HepG2 (cell line): ENCODE results near the gene PCYT2. TPM values are rescaled to one million over a fixed set of nuclear protein-coding genes. Genes with fewer than 3 reads are reported as not detected.

Source experiments
- ATAC-seq: fragments of 200-7000 bp; cut with Tn5 transposase; 3 replicates; pipeline ENCODE4 v1.9.1; 2020; ENCODE audit warnings: mild to moderate bottlenecking, moderate library complexity
- BruUV-seq: library from RNA; stranded (reverse); fragments of 400-500 nt; replicated peaks from 2 replicates; lab custom pipeline; 2021; lab: Mats Ljungman, UMichigan
- CTCF ChIA-PET: fragments of 300-600 bp; formaldehyde crosslinking; extraction: SDS; loops from one replicate; lab custom pipeline; 2021; ENCODE audit warnings: low total read pairs, inconsistent platforms, low intra/inter-chr PET ratio; lab: Yijun Ruan, JAX
- POLR2A ChIA-PET: fragments of 350-600 bp; sonication (Branson Sonifier 250); formaldehyde crosslinking; loops from one replicate; lab custom pipeline; 2020; ENCODE audit warnings: antibody characterized with exemption, inconsistent platforms; lab: Yijun Ruan, JAX
- DNase-seq: peaks from one replicate; pipeline ENCODE4 v3.0.0-alpha.2; 2015; ENCODE audit warnings: low spot score
- FAIRE-seq: peaks from 3 replicates; lab custom pipeline; 2011; peaks lifted over from hg19 to GRCh38; lab: Jason Lieb, UNC
- H2AFZ ChIP-seq: one replicate; pipeline ENCODE4 v1.6.1; 2011; ENCODE audit warnings: low read length, inconsistent platforms
- H3K27ac ChIP-seq: fragments of 300-600 bp; 3 replicates; pipeline ENCODE4 v1.8.0; 2011; ENCODE audit warnings: mixed run types, mild to moderate bottlenecking, mixed read lengths, low read length, inconsistent platforms; ENCODE audit not compliant: insufficient read depth; ENCODE audit errors: extremely low read length
- H3K27me3 ChIP-seq, 2 experiments: fragments of 200-600 bp in 1 of 2; 2 replicates in 1 of 2; 3 replicates in 1 of 2; pipeline versions ENCODE4 v1.6.0 to v1.8.0; 2011; ENCODE audit warnings: low read length in 2 of 2, mild to moderate bottlenecking in 2 of 2, moderate library complexity in 2 of 2, inconsistent platforms in 1 of 2; ENCODE audit not compliant: insufficient read depth in 2 of 2, control insufficient read depth in 1 of 2
- H3K36me3 ChIP-seq, 2 experiments: fragments of 200-600 bp in 1 of 2; replicated peaks in 1 of 2; 2 replicates in 1 of 2; 3 replicates in 1 of 2; pipeline versions ENCODE4 v1.5.1 to v1.8.0; 2011; ENCODE audit warnings: low read length in 2 of 2, inconsistent platforms in 1 of 2; ENCODE audit not compliant: insufficient read depth in 2 of 2, control insufficient read depth in 1 of 2
- H3K4me1 ChIP-seq: 2 replicates; pipeline ENCODE4 v1.5.1; 2012; ENCODE audit warnings: low read length, inconsistent platforms; ENCODE audit not compliant: insufficient read depth
- H3K4me2 ChIP-seq: 2 replicates; pipeline ENCODE4 v1.6.0; 2011; ENCODE audit warnings: low read depth, low read length, inconsistent platforms
- H3K4me3 ChIP-seq, 3 experiments: fragments of 200-600 bp in 1 of 3; sonication (generic), shearing (Covaris generic) in 1 of 3; replicated peaks in 1 of 3; 2 replicates each; pipeline ENCODE4 v1.5.1; 2011 to 2016; ENCODE audit warnings: low read length in 3 of 3, inconsistent platforms in 2 of 3, low read depth in 2 of 3, mild to moderate bottlenecking in 2 of 3, control low read depth in 1 of 3, mixed read lengths in 1 of 3; ENCODE audit not compliant: insufficient read depth in 1 of 3
- H3K79me2 ChIP-seq: one replicate; pipeline ENCODE4 v1.6.1; 2011; ENCODE audit warnings: low read length, inconsistent platforms; ENCODE audit not compliant: insufficient read depth
- H3K9ac ChIP-seq: 2 replicates; pipeline ENCODE4 v1.6.0; 2011; ENCODE audit warnings: mild to moderate bottlenecking, low read depth, low read length, inconsistent platforms; ENCODE audit not compliant: insufficient read depth
- H3K9me3 ChIP-seq: 2 replicates; pipeline ENCODE4 v1.5.1; 2012; ENCODE audit warnings: mild to moderate bottlenecking, low read length
- H4K20me1 ChIP-seq: 2 replicates; pipeline ENCODE4 v1.6.0; 2011; ENCODE audit warnings: inconsistent platforms, mild to moderate bottlenecking, low read length, moderate library complexity; ENCODE audit not compliant: insufficient read depth
- BCL6 ChIP-seq: IDR thresholded peaks from 2 replicates; pipeline ENCODE4 v1.6.1; 2016; ENCODE audit warnings: missing genetic modification reagents, missing compliant biosample characterization
- HNRNPL ChIP-seq: fragments of 200-400 bp; formaldehyde crosslinking; IDR thresholded peaks from 2 replicates; pipeline ENCODE4 v1.6.1; 2017; ENCODE audit warnings: mild to moderate bottlenecking, low read depth, low read length
- MED8 ChIP-seq: sonication (generic); formaldehyde crosslinking; IDR thresholded peaks from 2 replicates; pipeline ENCODE4 v1.8.1; 2023; ENCODE audit warnings: mild to moderate bottlenecking, missing genetic modification reagents; ENCODE audit not compliant: insufficient replicate concordance
- MIER2 ChIP-seq: IDR thresholded peaks from 2 replicates; pipeline ENCODE4 v1.6.1; 2016; ENCODE audit warnings: missing biosample characterization, missing genetic modification reagents
- NFIB ChIP-seq: sonication (generic); formaldehyde crosslinking; IDR thresholded peaks from 2 replicates; pipeline ENCODE4 v1.9.0; 2021; ENCODE audit warnings: missing genetic modification reagents, mild to moderate bottlenecking, borderline replicate concordance
- RXRB ChIP-seq: IDR thresholded peaks from 2 replicates; pipeline ENCODE4 v1.6.1; 2016; ENCODE audit warnings: borderline replicate concordance, missing genetic modification reagents, missing compliant biosample characterization
- TMF1 ChIP-seq: sonication (generic); formaldehyde crosslinking; IDR thresholded peaks from 2 replicates; pipeline ENCODE4 v1.8.1; 2022; ENCODE audit warnings: low read depth, missing genetic modification reagents
- ZNF878 ChIP-seq: sonication (generic); formaldehyde crosslinking; IDR thresholded peaks from 2 replicates; pipeline ENCODE4 v1.8.1; 2023; ENCODE audit warnings: mild to moderate bottlenecking, missing genetic modification reagents, moderate library complexity
- WGBS: methylation state at CpG from one replicate; pipeline ENCODE4 v1.1.6; 2017; ENCODE audit warnings: low lambda C conversion rate; 5-methylcytosine and 5-hydroxymethylcytosine counted together
- in situ Hi-C: cut with HindIII; loops from 2 replicates; pipeline ENCODE4 v1.10.0; 2017; ENCODE audit warnings: low pct_unique_long_range_greater_than_20kb; ENCODE audit not compliant: extremely low pct_ligation_motif_present
- intact Hi-C: fragments of 100-400 bp; cut with micrococcal nuclease; formaldehyde crosslinking; loops from one replicate; pipeline ENCODE4 v1.10.0; 2022; ENCODE audit not compliant: unreplicated experiment
- polyA plus RNA-seq, 8 experiments: library from polyadenylated mRNA; depleted of rRNA in 3 of 8; stranded (reverse) in 7 of 8; unstranded in 1 of 8; fragments of >200 nt; fragmentation: Illumina TruSeq in 4 of 8; extraction: Trizol in 4 of 8; gene quantifications; 2 replicates each; pipeline versions ENCODE4 v1.2.1 to v1.2.3, GENCODE V29; 2011 to 2016; ENCODE audit warnings: low read depth in 4 of 8, missing spikeins in 1 of 8, mixed read lengths in 1 of 8; ENCODE audit not compliant: insufficient read depth in 1 of 8
- total RNA-seq, 5 experiments: library from RNA; depleted of rRNA; stranded (reverse); fragments of >200 nt; fragmentation: Illumina TruSeq; extraction: Trizol; gene quantifications; 2 replicates each; pipeline ENCODE4 v1.2.3, GENCODE V29; 2016; ENCODE audit warnings: low read depth in 1 of 5
- TF ChIP-seq, protein P1 (sequence below): sonication (generic); formaldehyde crosslinking; IDR thresholded peaks from 2 replicates; pipeline ENCODE4 v1.4.0; 2020; ENCODE audit warnings: mild to moderate bottlenecking, low read depth, missing genetic modification reagents

PCYT2 gene
- total and polyA plus RNA-seq, 2 of the 13 experiments (the other 11 are each of a cell fraction or from before 2014, with no cell fraction given) = 147 to 297 TPM

DNA sequence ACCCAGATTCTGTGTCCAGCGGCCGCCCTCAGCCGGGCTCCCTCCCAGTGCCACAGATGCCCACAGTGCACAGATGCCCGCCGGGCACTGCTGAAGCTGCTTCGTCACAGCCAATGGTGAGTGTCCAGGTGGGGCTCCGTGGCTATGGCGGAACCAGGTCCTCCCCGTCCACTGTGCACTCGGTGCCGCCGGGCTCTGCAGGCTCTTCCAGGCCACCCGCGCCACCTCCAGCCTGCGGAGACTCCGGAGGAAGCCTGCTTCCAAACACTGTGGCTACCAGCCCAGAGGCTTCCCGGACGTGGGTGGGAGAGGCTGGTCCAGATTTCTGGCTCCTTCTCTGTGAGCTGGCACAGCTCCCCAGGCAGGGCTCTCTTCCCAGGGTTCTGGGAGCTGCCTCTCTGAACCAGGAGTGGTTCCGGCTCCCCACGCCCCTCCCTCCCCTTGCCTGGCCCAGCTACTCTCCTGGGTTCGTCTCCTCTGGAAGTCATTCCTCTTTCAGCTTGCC, 28.7 kb upstream of the PCYT2 start:
- Histone ChIP-seq H3K4me1 (peaks cover 78% of the 10 kb centered on the region), H3K27me3 (peaks cover 16 to 33% of the 10 kb centered on the region in 2 experiments; a peak in 4 of 5 replicates), H3K36me3 (peaks cover 6 to 10% of the 10 kb centered on the region in 2 experiments; a peak in 4 of 5 replicates), H2AFZ (no peak overlapping the region), H3K4me3 (no peak overlapping the region), H4K20me1 (no peaks in the 10 kb centered on the region; the same call in 1 of the 2 replicates), H3K79me2 (peaks cover 19% of the 10 kb centered on the region), H3K27ac (no peak overlapping the region), H3K9ac (no peak overlapping the region), H3K4me2 (no peak overlapping the region), H3K9me3 (no peaks in the 10 kb centered on the region)
- DNase-seq (no peak), ATAC-seq (no peak), FAIRE-seq (no peak)
- BruUV-seq = no TSS peak
- ChIA-PET CTCF (no interaction called here), POLR2A (interaction anchor here (0.7 to 7.9 kb wide), 10 partner anchors 9 to 98 kb away, joined by 3 to 58 read pairs (median 4); partner anchors contain the start of genes CENPX, DCXR and MAFG)
- peak; percentile 32 for TF ChIP-seq MED8
- TF ChIP-seq, protein P1, sequence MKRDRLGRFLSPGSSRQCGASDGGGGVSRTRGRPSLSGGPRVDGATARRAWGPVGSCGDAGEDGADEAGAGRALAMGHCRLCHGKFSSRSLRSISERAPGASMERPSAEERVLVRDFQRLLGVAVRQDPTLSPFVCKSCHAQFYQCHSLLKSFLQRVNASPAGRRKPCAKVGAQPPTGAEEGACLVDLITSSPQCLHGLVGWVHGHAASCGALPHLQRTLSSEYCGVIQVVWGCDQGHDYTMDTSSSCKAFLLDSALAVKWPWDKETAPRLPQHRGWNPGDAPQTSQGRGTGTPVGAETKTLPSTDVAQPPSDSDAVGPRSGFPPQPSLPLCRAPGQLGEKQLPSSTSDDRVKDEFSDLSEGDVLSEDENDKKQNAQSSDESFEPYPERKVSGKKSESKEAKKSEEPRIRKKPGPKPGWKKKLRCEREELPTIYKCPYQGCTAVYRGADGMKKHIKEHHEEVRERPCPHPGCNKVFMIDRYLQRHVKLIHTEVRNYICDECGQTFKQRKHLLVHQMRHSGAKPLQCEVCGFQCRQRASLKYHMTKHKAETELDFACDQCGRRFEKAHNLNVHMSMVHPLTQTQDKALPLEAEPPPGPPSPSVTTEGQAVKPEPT (CRISPR knock-in tag) = no peak
- no peak for TF ChIP-seq ZNF878 (CRISPR knock-in tag)
- no peak for TF ChIP-seq RXRB (CRISPR knock-in tag)
- no peak for TF ChIP-seq MIER2 (CRISPR knock-in tag)
- TF ChIP-seq TMF1 (CRISPR knock-in tag) = no peak
- peak; percentile 94 for TF ChIP-seq HNRNPL
- no peak for TF ChIP-seq NFIB (CRISPR knock-in tag)
- TF ChIP-seq BCL6 (CRISPR knock-in tag) = no peak
- in situ Hi-C loops (no loop called here), intact Hi-C loops (no loop called here)
- WGBS = 46% methylated on average over 8 of the region's 21 CpGs
